ENCODE measurements around the gene SIGLEC5.
"Not testable (repeated sequence)": the region's sequence is repeated elsewhere in the genome, so short reads cannot be mapped to it uniquely, and the experiment has no call there.

The SIGLEC5 gene

DNA sequence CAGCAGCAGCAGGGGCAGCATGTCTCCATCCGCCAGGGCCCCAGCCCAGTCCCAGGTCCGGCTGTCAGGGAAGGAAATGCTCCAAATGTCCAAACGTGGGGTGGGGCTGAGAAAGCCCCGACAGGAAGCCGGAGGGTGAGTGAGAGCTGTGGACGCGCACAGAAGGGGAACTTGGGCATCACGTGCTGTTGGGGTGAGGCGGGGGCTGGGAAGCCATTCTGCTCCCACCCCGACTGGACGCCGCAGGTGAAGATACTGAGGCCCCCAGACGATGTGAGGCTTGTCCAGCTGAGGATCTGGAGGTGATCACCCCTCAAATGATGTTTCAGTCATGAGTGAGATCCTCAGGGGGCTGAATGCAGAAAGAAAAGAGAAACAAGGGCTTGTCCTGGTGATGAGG, at the start of gene SIGLEC5:
Gene SIGLEC5 (minus strand): TSS at position 87 of the 400 bp plus-strand sequence. CDS start 66 bp downstream, at position 21.
- DNase-seq: not testable (repeated sequence)

DNA sequence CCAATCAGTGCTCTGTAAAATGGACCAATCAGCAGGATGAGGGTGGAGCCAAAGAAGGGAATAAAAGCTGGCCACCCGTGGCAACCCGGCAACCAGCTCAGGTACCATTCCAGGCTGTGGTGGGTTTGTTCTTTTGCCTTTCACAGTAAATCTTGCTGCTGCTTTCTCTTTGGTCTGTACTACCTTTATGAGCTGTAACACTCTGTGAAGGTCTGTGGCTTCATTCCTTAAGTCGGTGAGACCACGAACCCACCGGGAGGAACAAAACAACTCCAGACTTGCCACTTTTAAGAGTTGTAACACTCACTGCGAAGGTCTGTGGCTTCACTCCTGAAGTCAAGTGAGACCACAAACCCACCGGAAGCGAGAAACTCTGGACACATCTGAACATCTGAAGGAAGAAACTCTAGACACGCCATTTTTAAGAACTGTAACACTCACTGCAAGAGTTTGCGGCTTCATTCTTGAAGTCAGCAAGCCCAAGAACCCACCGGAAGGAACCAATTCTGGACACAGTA, 46.4 kb upstream of the SIGLEC5 start:
- DNase-seq: peak; percentile 36

DNA sequence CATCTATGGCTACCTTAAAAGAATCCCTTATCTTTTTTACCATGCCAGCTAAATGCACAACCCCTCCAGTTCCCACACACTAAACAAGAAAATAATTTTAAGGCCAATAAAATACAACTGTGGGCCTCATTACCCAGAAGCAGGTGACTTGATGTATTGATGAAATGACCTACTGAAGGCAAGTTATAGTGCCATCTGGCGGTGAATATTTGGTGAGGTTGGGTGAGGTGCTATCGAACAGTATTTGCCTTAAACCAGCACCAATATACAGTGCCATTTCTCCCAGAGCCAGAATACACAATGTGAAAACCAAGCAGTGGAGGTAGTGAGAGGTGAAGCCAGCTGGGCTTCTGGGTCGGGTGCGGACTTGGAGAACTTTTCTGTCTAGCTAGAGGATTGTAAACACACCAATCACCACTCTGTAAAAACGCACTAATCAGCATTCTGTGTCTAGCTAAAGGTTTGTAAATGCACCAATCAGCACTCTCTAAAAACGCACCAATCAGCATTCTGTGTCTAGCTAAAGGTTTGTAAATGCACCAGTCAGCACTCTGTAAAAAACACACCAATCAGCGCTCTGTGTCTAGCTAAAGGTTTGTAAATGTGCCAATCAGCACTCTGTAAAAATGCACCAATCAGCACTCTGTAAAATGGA, 45.8 kb upstream of the SIGLEC5 start:
- peak; percentile 40 for DNase-seq

- no peak for DNase-seq
Measured at GRCh38 chr19:51668216-51668615, 38.0 kb upstream of the SIGLEC5 start.

DNA sequence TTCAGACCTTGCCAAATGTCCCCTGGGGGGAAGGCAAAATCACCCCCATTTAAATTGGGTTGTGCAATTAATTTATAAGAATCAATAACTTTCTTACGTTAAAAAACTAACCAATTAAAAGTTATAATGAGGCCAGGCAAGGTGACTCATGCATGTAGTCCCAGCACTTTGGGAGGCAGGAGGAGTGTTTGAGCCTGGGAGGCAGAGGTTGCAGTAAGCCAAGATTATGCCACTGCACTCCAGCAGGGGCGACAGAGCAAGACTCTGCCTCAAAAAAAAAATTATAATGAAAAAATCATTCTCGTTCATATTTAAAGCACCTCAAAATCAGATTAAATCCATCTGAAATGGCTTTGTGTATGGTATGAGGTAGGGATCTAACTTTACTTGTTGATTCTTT, 34.8 kb upstream of the SIGLEC5 start:
- no peak for DNase-seq

DNA sequence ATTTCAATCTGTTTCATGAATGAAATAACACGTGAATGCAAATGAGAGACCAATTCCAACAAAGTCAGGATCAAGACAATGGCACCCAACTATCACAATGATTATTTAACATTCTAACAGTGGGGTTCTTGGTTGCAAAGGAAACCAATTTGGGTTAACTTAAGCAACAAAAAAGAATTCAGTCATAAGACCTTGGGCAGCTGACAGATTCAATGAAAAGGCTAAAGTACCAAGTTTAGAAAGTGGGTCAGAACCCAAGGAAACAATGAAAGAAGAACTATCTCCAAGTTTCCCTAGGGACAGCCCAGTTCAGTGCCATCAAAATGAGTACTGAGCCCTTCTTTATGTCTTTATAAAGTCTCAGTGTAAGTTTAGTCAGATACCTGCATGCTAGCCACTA, 33.9 kb upstream of the SIGLEC5 start:
- no peak for DNase-seq

- no peak for DNase-seq
Measured at GRCh38 chr19:51663650-51664049, 33.4 kb upstream of the SIGLEC5 start.

DNA sequence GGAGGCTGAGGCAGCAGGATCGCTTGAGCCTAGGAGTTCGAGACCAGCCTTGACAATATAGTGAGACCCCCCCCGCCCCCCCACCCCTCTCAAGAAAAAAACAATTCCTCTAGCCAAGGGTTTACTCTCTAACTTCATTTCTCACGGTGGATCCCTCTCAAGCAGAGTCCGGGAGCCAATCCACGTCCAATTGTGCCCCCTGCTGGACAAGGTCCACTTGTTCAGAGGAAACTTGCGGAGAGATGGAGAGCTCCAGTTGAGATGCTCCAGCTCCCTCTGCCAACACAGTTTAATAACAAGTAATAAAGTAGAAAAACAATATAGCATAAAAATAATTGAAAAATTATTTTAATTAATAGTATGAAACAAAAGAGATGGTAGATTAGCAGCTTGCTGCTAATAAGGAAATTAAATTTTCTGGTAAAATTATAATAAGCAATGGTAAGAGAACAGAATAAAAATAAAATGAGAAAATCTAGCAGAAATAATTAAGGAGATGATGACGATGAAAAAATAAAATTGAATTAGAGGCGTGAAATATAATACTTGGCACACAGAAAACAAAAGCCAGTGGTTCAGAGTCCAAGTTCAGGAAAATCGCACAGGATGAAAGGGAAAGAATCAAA, 30.9 kb upstream of the SIGLEC5 start:
- peak; percentile 52 for DNase-seq

- DNase-seq: no peak
Measured at GRCh38 chr19:51654783-51655182, 24.6 kb upstream of the SIGLEC5 start.

- no peak for DNase-seq
Measured at GRCh38 chr19:51653162-51653561, 23.0 kb upstream of the SIGLEC5 start.

DNA sequence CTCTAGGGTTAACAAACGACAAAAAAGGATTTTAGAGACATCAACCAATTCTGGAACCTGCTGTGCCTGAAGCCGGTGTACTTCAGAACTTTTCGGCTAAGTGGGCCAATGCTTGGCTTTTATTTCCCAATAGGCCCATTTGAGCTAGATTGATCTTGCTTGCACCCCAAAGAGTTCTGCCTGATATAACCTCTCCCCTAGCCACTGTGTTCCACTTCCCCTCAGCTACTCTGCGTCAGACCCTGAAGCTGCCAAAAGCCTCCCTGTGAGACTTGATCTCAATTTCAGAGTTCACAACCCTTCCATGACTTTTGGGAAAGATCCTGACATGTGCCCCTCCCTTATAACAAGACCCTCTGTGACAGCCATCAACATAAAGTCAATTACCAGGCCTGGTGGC, 22.1 kb upstream of the SIGLEC5 start:
- no peak for DNase-seq

GRCh38 chr19:51651216-51651846, 21.1 kb upstream of the SIGLEC5 start:
- DNase-seq: peak; percentile 6

- DNase-seq: no peak
Measured at GRCh38 chr19:51647318-51647717, 17.1 kb upstream of the SIGLEC5 start.

DNA sequence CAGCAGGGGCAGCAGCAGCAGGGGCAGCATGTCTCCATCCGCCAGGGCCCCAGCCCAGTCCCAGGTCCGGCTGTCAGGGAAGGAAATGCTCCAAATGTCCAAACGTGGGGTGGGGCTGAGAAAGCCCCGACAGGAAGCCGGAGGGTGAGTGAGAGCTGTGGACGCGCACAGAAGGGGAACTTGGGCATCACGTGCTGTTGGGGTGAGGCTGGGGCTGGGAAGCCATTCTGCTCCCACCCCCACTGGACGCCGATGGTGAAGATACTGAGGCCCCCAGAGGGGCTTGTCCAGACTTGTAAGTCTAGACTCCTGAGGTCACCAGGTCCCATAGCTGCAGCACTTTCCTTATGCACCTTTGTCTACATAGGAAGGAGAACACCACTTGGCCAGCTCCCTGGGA, 16.5 kb upstream of the SIGLEC5 start, which contains the start of gene SIGLEC14:
Gene SIGLEC14 (minus strand): TSS at position 96 of the 400 bp plus-strand sequence. CDS start 66 bp downstream, at position 30.
- DNase-seq: not testable (repeated sequence)

DNA sequence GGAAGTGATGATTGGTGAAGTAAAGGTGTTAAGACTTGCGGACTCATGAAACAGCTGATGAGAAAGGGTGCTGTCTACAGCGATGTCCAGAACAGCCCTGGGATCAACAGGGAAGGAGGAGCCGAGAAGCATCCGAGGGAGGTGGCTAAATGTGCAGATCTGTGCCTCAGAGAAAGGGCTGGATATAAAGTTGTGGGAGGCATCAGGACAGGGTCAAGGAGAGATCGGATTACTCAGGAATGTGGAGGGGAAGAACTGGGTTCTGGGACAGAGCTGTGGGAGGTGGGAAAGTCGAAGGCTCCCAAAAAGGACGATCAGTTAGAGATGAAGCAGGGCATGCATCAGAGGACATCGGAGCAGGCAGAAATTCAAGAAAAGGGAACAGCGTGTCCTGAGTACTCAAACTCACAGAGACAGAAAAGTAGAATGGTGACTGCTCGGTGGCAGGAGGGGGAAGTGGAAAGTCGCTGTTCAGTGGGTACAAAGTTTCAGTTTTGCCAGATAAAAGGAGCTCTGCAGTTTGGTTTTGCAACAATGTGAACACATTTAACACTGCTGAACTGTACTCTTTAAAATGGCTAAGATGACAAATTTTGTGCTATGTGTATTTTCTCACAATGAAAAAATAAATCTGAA, 14.6 kb upstream of the SIGLEC5 start:
- no peak for DNase-seq

DNA sequence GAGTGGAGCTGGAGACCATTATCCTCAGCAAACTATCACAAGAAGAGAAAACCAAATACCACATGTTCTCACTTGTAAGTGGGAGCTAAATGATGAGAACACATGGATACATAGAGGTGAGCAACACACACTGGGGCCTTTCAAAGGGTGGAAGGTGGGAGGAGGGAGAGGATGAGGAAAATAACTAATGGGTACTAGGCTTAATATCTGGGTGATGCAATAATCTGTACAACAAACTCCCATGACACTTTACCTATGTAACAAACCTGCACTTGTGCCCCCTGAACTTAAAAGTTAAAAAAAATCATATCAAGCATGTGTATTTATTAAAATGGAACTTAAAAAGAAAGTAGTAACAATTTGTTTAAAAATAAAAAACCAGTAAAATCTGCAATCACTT, 11.4 kb upstream of the SIGLEC5 start:
- no peak for DNase-seq

GRCh38 chr19:51640386-51640785, 10.2 kb upstream of the SIGLEC5 start:
- no peak for DNase-seq

DNA sequence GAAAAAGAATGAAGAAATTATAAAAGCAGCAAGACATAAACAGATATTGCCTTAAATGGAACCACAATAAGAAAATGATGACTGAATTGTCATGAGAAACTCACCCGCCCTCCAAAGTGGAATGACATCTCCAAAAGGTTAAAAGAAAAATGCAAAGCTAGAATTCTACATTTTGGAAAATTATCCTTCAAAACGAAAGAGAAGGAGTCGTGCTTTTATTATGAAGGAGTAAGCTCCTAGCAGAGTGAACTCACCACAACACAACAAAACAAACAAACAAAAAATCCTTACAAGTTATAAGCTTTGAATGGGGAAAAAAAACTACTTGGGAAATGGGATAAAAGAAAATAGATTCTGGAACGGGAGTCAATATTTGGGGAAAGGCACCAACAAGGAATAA, 9.7 kb upstream of the SIGLEC5 start:
- DNase-seq: no peak

GRCh38 chr19:51637362-51637978, 7.3 kb upstream of the SIGLEC5 start:
- DNase-seq: no peak

GRCh38 chr19:51632126-51632525, 1.9 kb upstream of the SIGLEC5 start:
- DNase-seq: no peak

DNA sequence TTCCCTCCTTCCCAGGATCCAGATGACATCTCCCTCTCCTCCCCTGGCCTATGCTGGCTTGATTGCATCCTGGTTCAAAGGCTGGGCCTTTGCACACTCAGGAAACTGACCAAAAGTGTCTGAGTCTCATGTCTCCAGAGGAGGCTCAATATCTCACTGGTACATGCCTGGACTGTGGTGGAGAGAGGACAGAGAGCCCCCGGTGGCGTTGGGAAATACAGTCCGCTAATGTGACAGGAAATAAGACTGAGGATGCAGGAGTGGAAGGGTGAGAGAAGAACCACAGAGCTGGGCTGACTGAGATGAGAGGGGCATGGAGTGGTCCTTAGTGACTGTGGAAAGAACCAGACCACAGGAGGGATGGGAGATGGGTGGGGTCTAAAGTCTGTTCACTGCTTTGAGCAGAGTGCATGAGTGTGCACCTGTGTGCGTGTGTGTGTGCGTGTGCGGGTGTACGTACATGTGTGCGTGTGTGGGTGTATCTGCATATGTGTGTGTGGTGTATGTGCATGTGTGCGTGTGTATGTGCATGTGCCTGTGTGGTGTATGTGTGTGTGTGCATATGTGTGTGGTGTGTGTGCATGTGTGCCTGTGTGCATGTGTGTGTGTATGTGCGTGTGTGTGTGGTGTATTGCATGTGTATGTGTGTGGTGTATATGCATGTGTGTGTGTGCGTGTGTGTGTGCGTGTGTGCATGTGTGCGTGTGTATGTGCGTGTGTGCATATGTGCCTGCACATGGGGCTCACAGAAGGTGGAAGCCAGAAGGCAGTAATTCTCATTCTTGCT, 1.9 kb downstream of the SIGLEC5 start:
- DNase-seq: no peak

DNA sequence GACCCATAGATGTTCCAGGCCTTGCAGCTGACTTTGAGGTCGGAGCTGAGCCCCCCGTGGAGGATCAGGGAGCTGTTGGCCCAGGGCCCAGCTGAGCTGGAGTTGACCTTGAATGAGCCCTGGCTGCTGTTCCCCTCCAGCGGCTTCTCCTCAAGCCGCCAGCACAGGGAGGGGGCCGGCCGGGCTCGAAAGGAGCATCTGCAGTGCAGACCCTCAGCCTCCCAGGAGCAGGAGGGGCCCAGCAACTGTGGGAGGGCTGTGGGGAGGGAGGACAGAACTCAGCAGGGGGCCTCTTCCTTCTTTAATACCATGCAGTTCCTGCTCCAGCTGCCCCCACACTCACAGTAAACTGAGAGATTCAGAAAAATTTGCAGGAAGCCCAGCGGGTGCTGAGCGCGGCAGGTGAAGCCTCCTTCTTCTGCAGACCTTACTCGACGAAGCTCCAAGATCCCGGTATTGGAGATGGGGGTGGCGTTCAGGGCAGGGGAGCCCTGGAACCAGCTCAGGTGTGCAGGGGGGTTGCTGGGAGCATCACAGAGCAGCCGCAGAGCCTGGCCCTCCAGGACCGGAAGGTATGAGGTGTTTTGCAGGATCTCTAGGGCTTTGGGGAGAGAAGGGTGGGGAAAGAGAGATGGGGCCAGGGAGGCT, 2.6 kb downstream of the SIGLEC5 start:
- DNase-seq: no peak
